Measurements from ENCODE around the gene DOCK1.

Gene DOCK1

GRCh38 chr10:127464561-127464960 lies 559.3 kb downstream of the DOCK1 start:
- DNase-seq (ENCODE audit: low spot score): no peak

- DNase-seq (ENCODE audit: low spot score): no peak
Observed at GRCh38 chr10:127467811-127468210, 562.6 kb downstream of the DOCK1 start.

- DNase-seq (ENCODE audit: low spot score): no peak
Observed at GRCh38 chr10:127468632-127469031, 563.4 kb downstream of the DOCK1 start.

GRCh38 chr10:127470911-127471310 lies 565.7 kb downstream of the DOCK1 start:
- no peak for DNase-seq (ENCODE audit: low spot score)

GRCh38 chr10:127472976-127473375 lies 567.7 kb downstream of the DOCK1 start:
- no peak for DNase-seq (ENCODE audit: low spot score)

GRCh38 chr10:127474501-127474900 lies 569.3 kb downstream of the DOCK1 start:
- DNase-seq (ENCODE audit: low spot score): no peak

- DNase-seq (ENCODE audit: low spot score): no peak
Observed at GRCh38 chr10:127485153-127485857, 580.1 kb downstream of the DOCK1 start.

- no peak for DNase-seq (ENCODE audit: low spot score)
Observed at GRCh38 chr10:127486355-127486754, 581.1 kb downstream of the DOCK1 start.

GRCh38 chr10:127492607-127493250 lies 587.5 kb downstream of the DOCK1 start:
- no peak for DNase-seq (ENCODE audit: low spot score)

- no peak for DNase-seq (ENCODE audit: low spot score)
Observed at GRCh38 chr10:127496035-127496434, 590.8 kb downstream of the DOCK1 start.

- no peak for DNase-seq (ENCODE audit: low spot score)
Observed at GRCh38 chr10:127497685-127498084, 592.5 kb downstream of the DOCK1 start.

- no peak for DNase-seq (ENCODE audit: low spot score)
Observed at GRCh38 chr10:127498087-127498486, 592.9 kb downstream of the DOCK1 start.

GRCh38 chr10:127500127-127500526 lies 594.9 kb downstream of the DOCK1 start:
- DNase-seq (ENCODE audit: low spot score): no peak

Measured in hematopoietic multipotent progenitor cell treated with erythropoietin and hydrocortisone succinate and interleukin-3 and kit ligand, for 15 days (in vitro differentiated cells).